ENCODE results near the gene ARAP2.

- TF ChIP-seq TAF1 (IDR thresholded peaks at IDR 0.05; ENCODE audit: borderline replicate concordance, low read depth, low read length): no peak
- TF ChIP-seq POLR2A (IDR thresholded peaks at IDR 0.05; ENCODE audit: low read depth, low read length): no peak
These were observed 64.1 kb downstream of the ARAP2 start for GRCh38 chr4:36180206-36180605.
